IMR-90 (cell line): Measurements from ENCODE around the gene TIRAP. TPM values are rescaled to one million over a fixed set of nuclear protein-coding genes. Genes with fewer than 3 reads are reported as not detected.
A peak's percentile ranks its signal among the peaks of the same experiment; 100 is the strongest.

Experiments used
- ATAC-seq: fragments of 200-7000 bp; cut with Tn5 transposase; 2 replicates; pipeline ENCODE4 v1.9.1; 2020; ENCODE audit warnings: low read depth, mild to moderate bottlenecking, moderate library complexity
- BruUV-seq: library from RNA; stranded (reverse); fragments of 400-500 nt; replicated peaks from 2 replicates; lab custom pipeline; 2021; lab: Mats Ljungman, UMichigan
- CTCF ChIA-PET: fragments of 300-600 bp; formaldehyde crosslinking; extraction: SDS; loops from one replicate; lab custom pipeline; 2021; ENCODE audit warnings: antibody characterized with exemption; lab: Yijun Ruan, JAX
- POLR2A ChIA-PET: fragments of 300-600 bp; sonication (Branson Sonifier 250); formaldehyde crosslinking; loops from one replicate; lab custom pipeline; 2022; ENCODE audit warnings: antibody characterized with exemption; ENCODE audit not compliant: unreplicated experiment; lab: Charles Lee
- DNase-seq: peaks from one replicate; pipeline ENCODE4 v3.0.0; 2013
- H2AFZ ChIP-seq: replicated peaks from 2 replicates; pipeline ENCODE3; 2013; ENCODE audit warnings: low read length, mild to moderate bottlenecking; ENCODE audit not compliant: poor library complexity
- H2AK5ac ChIP-seq: 2 replicates; pipeline ENCODE4 v1.6.1; 2013; ENCODE audit warnings: low read depth, low read length, inconsistent platforms
- H2AK9ac ChIP-seq: replicated peaks from 2 replicates; pipeline ENCODE3; 2013; ENCODE audit warnings: mild to moderate bottlenecking, low read depth, low read length, moderate library complexity; ENCODE audit not compliant: poor library complexity
- H2BK120ac ChIP-seq: 2 replicates; pipeline ENCODE4 v1.6.1; 2013; ENCODE audit warnings: low read depth, low read length, inconsistent platforms
- H2BK15ac ChIP-seq: 3 replicates; pipeline ENCODE4 v1.6.1; 2013; ENCODE audit warnings: low read depth, low read length, inconsistent platforms
- H2BK20ac ChIP-seq: 2 replicates; pipeline ENCODE4 v1.6.1; 2013; ENCODE audit warnings: low read depth, mild to moderate bottlenecking, inconsistent platforms, low read length, moderate library complexity
- H2BK5ac ChIP-seq: 2 replicates; pipeline ENCODE4 v1.6.1; 2013; ENCODE audit warnings: mild to moderate bottlenecking, low read depth, low read length, inconsistent platforms; ENCODE audit not compliant: poor library complexity, severe bottlenecking
- H3K14ac ChIP-seq: replicated peaks from 2 replicates; pipeline ENCODE4 v1.6.1; 2013; ENCODE audit warnings: low read depth, low read length, inconsistent platforms
- H3K18ac ChIP-seq: 2 replicates; pipeline ENCODE4 v1.6.1; 2013; ENCODE audit warnings: low read depth, low read length, control low read depth
- H3K23ac ChIP-seq: 2 replicates; pipeline ENCODE4 v1.6.1; 2013; ENCODE audit warnings: low read depth, low read length, inconsistent platforms
- H3K27ac ChIP-seq: 2 replicates; pipeline ENCODE4 v1.5.1; 2013; ENCODE audit warnings: mild to moderate bottlenecking, control low read depth, low read length; ENCODE audit not compliant: insufficient read depth
- H3K27me3 ChIP-seq: 2 replicates; pipeline ENCODE4 v1.6.1; 2013; ENCODE audit warnings: low read length; ENCODE audit not compliant: control insufficient read depth, insufficient read depth
- H3K36me3 ChIP-seq: 2 replicates; pipeline ENCODE4 v1.6.1; 2013; ENCODE audit warnings: low read length, mixed read lengths; ENCODE audit not compliant: control insufficient read depth, insufficient read depth
- H3K4ac ChIP-seq: 2 replicates; pipeline ENCODE4 v1.6.1; 2013; ENCODE audit warnings: low read depth, low read length, inconsistent platforms
- H3K4me1 ChIP-seq: 2 replicates; pipeline ENCODE4 v1.6.1; 2013; ENCODE audit warnings: low read length, mixed read lengths; ENCODE audit not compliant: control insufficient read depth, insufficient read depth
- H3K4me2 ChIP-seq: 2 replicates; pipeline ENCODE4 v1.6.1; 2013; ENCODE audit warnings: low read depth, mild to moderate bottlenecking, control low read depth, low read length, moderate library complexity
- H3K4me3 ChIP-seq: 2 replicates; pipeline ENCODE4 v1.5.1; 2013; ENCODE audit warnings: low read depth, mild to moderate bottlenecking, control low read depth, low read length, moderate library complexity; ENCODE audit not compliant: insufficient read depth
- H3K56ac ChIP-seq: 2 replicates; pipeline ENCODE4 v1.6.1; 2013; ENCODE audit warnings: low read length, inconsistent platforms; ENCODE audit not compliant: insufficient read depth; ENCODE audit errors: extremely low read depth
- H3K79me1 ChIP-seq, 2 experiments: 2 replicates each; pipeline ENCODE4 v1.6.1; 2013; ENCODE audit warnings: low read length in 2 of 2, inconsistent platforms in 1 of 2, low read depth in 1 of 2
- H3K9ac ChIP-seq: 2 replicates; pipeline ENCODE4 v1.6.1; 2013; ENCODE audit warnings: low read depth, low read length, control low read depth
- H3K9me1 ChIP-seq: 2 replicates; pipeline ENCODE4 v1.6.1; 2013; ENCODE audit warnings: low read length, inconsistent platforms; ENCODE audit not compliant: insufficient read depth
- H3K9me3 ChIP-seq: 2 replicates; pipeline ENCODE4 v1.6.1; 2013; ENCODE audit warnings: low read length; ENCODE audit not compliant: control insufficient read depth, insufficient read depth
- H4K20me1 ChIP-seq: 2 replicates; pipeline ENCODE4 v1.6.1; 2013; ENCODE audit warnings: low read length, inconsistent platforms; ENCODE audit not compliant: insufficient read depth
- H4K5ac ChIP-seq: 2 replicates; pipeline ENCODE4 v1.6.1; 2013; ENCODE audit warnings: mild to moderate bottlenecking, low read depth, low read length, control low read depth
- H4K8ac ChIP-seq, 2 experiments: 2 replicates each; pipeline ENCODE4 v1.6.1; 2013; ENCODE audit warnings: low read depth in 2 of 2, low read length in 2 of 2, control low read depth in 1 of 2, inconsistent platforms in 1 of 2
- H4K91ac ChIP-seq: 2 replicates; pipeline ENCODE4 v1.6.1; 2013; ENCODE audit warnings: low read depth, low read length, inconsistent platforms; ENCODE audit not compliant: insufficient read depth
- CTCF ChIP-seq: conservative IDR thresholded peaks from 2 replicates; pipeline ENCODE4 v1.5.1; 2012; ENCODE audit warnings: mild to moderate bottlenecking, low read depth, low read length, improper control_type of control experiment
- FOS ChIP-seq: fragments of 150-350 bp; IDR thresholded peaks from 2 replicates; pipeline ENCODE4 v1.6.1; 2016; ENCODE audit warnings: low read depth, low read length
- WGBS, 2 experiments: methylation state at CpG; one replicate each; pipeline versions ENCODE4 v1.1.5 to v1.1.7; 2013; ENCODE audit warnings: missing lambda C conversion rate in 2 of 2; ENCODE audit not compliant: insufficient read length in 1 of 2; ENCODE audit errors: extremely low coverage in 2 of 2; 5-methylcytosine and 5-hydroxymethylcytosine counted together
- dilution Hi-C: fragments of 300-500 bp; cut with HindIII; formaldehyde crosslinking; loops from one replicate; pipeline ENCODE4 v1.14.3; 2018; ENCODE audit warnings: low sequenced_read_pairs; ENCODE audit not compliant: unreplicated experiment
- in situ Hi-C: fragments of 300-500 bp; cut with MboI; formaldehyde crosslinking; loops from 3 replicates; pipeline ENCODE4 v1.14.3; 2019; ENCODE audit warnings: low sequenced_read_pairs, inconsistent platforms, mixed read lengths
- intact Hi-C: fragments of 100-400 bp; cut with micrococcal nuclease; formaldehyde crosslinking; loops from 2 replicates; pipeline ENCODE4 v1.10.0; 2022
- polyA plus RNA-seq, 3 experiments: library from polyadenylated mRNA; depleted of rRNA; stranded (reverse); fragments of >200 nt; gene quantifications; 2 replicates each; pipeline ENCODE4 v1.2.3, GENCODE V29; 2012; ENCODE audit warnings: low replicate concordance in 1 of 3
- total RNA-seq: library from RNA; depleted of rRNA; stranded (reverse); fragments of >200 nt; gene quantifications from 2 replicates; pipeline ENCODE4 v1.2.3, GENCODE V29; 2012

TIRAP gene
- total and polyA plus RNA-seq, 2 of the 4 experiments (the other 2 are of a cell fraction) = 3.0 to 7.4 TPM

GRCh38 chr11:126319374-126319740, 36.5 kb downstream of the TIRAP start:
- Histone ChIP-seq H3K4me3 (no peak overlapping the region), H3K4ac (peak overlapping the region; percentile 85), H4K91ac (peak overlapping the region; percentile 96), H3K14ac (peak overlapping the region; percentile 61), H4K5ac (peak overlapping the region; percentile 36), H2AK9ac (peak overlapping the region; percentile 85), H4K20me1 (no peaks in the 10 kb centered on the region), H2AK5ac (peak overlapping the region; percentile 91), H3K9ac (peak overlapping the region; percentile 3; the same call in 1 of the 2 replicates), H4K8ac (peak overlapping the region; percentile 71 to 86; a peak in 3 of 4 replicates), H2BK120ac (peak overlapping the region; percentile 78), H3K56ac (peak overlapping the region; percentile 11; the same call in 1 of the 2 replicates), H3K4me2 (no peak overlapping the region; the same call in 1 of the 2 replicates), H3K23ac (peak overlapping the region; percentile 78), H3K4me1 (peaks cover 18% of the 10 kb centered on the region), H3K9me1 (peaks cover 18% of the 10 kb centered on the region), H3K9me3 (no peaks in the 10 kb centered on the region), H3K27me3 (no peaks in the 10 kb centered on the region), H2BK5ac (peak overlapping the region; percentile 93), H2BK20ac (peak overlapping the region; percentile 71), H3K27ac (peak overlapping the region; percentile 92; the same call in 1 of the 2 replicates), H2AFZ (peak overlapping the region; percentile 91), H2BK15ac (peak overlapping the region; percentile 96; the same call in 1 of the 3 replicates), H3K36me3 (no peaks in the 10 kb centered on the region), H3K18ac (peak overlapping the region; percentile 42), H3K79me1 (peaks cover 4 to 18% of the 10 kb centered on the region in 2 experiments; a peak in 3 of 4 replicates)
- WGBS, 2 experiments = 73% methylated on average over 2 of the region's 5 CpGs; no CpG with 5 or more reads in 1 of the 2 experiments
- ChIA-PET POLR2A (interaction anchor here (0.8 to 1.2 kb wide), 2 partner anchors 13 to 114 kb away, joined by 3 to 4 read pairs; no protein-coding TSS in a partner anchor), CTCF (interaction anchor here (0.9 to 1.4 kb wide), 4 partner anchors 8 to 161 kb away, joined by 3 to 4 read pairs (median 4); no protein-coding TSS in a partner anchor)
- intact Hi-C loops = loop anchor here (2.0 to 10.0 kb wide), 4 partner anchors 37 to 1175 kb away; no protein-coding TSS in a partner anchor
- DNase-seq = no peak
- no peak for ATAC-seq
- in situ Hi-C loops = loop anchor here (10.0 to 25.0 kb wide), 3 partner anchors 95 to 1018 kb away; no protein-coding TSS in a partner anchor
- dilution Hi-C loops = no loop called here
- no TSS peak for BruUV-seq
- TF ChIP-seq FOS (0 out of 2 replicates have a peak, but pooled peaks have one; percentile 2), CTCF (no peak)
